Cardiac muscle cell (in vitro differentiated cells and primary cell): ENCODE results near the gene FOCAD. TPM values are rescaled to one million over a fixed set of nuclear protein-coding genes. Genes with fewer than 3 reads are reported as not detected.

Experiments
- DNase-seq, 2 donors: peaks; one replicate each; pipeline versions ENCODE4 v3.0.0 to v3.0.0-alpha.2; 2010 to 2017; ENCODE audit warnings: low read depth in 1 of 2, low spot score in 1 of 2
- H3K27ac ChIP-seq: fragments of 200-600 bp; sonication (generic); 2 replicates; pipeline ENCODE4 v1.5.1; 2016
- H3K27me3 ChIP-seq: fragments of 200-600 bp; sonication (generic); 2 replicates; pipeline ENCODE4 v1.6.0; 2016; ENCODE audit warnings: control low read depth
- H3K36me3 ChIP-seq: fragments of 200-600 bp; sonication (generic); 2 replicates; pipeline ENCODE4 v1.5.1; 2016; ENCODE audit warnings: control low read depth
- H3K4me1 ChIP-seq: fragments of 200-600 bp; sonication (generic); 2 replicates; pipeline ENCODE4 v1.8.1; 2017; ENCODE audit warnings: low read depth, mild to moderate bottlenecking, mixed run types
- H3K4me3 ChIP-seq: fragments of 200-600 bp; sonication (generic); 2 replicates; pipeline ENCODE4 v1.5.1; 2016; ENCODE audit warnings: mild to moderate bottlenecking
- H3K9me3 ChIP-seq: fragments of 200-600 bp; sonication (generic); 2 replicates; pipeline ENCODE4 v1.5.1; 2017; ENCODE audit warnings: low read depth, mild to moderate bottlenecking, control low read depth
- polyA plus RNA-seq: library from polyadenylated mRNA; unstranded; fragments of >200 nt; fragmentation: Nextera tagmentation; extraction: Ambion mirVana; gene quantifications from 2 replicates; pipeline ENCODE4 v1.2.1, GENCODE V29; 2016
- total RNA-seq: library from RNA; depleted of rRNA; stranded (reverse); fragments of >200 nt; gene quantifications from 2 replicates; pipeline ENCODE4 v1.2.3, GENCODE V29; 2016
- TF ChIP-seq, protein P1 (sequence below): IDR thresholded peaks from 2 replicates; pipeline ENCODE4 v1.5.1; 2012; ENCODE audit warnings: low read depth, mild to moderate bottlenecking, low read length

FOCAD gene
- total and polyA plus RNA-seq, 2 experiments from 2014 or later: 32.9 to 57.0 TPM

DNA sequence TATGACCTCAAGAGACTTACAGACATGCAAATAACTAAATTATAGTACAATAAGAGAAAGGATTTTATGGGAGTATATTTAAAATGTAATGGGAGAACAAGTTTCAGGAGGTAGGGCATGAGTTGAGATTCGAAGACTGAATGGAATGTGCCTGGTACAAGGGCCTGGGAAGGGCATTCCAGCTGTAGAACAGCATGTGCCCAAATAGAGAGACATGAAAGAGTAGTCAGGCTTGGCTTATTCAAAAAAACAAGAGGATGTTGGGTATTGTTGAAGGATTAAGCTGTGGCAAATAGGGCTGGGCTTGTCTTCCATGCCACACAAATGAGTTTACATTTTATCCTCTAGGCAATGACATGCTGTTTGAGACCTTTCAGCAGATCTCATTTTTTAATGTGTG lies 86.9 kb downstream of the FOCAD start:
- TF ChIP-seq, protein P1, sequence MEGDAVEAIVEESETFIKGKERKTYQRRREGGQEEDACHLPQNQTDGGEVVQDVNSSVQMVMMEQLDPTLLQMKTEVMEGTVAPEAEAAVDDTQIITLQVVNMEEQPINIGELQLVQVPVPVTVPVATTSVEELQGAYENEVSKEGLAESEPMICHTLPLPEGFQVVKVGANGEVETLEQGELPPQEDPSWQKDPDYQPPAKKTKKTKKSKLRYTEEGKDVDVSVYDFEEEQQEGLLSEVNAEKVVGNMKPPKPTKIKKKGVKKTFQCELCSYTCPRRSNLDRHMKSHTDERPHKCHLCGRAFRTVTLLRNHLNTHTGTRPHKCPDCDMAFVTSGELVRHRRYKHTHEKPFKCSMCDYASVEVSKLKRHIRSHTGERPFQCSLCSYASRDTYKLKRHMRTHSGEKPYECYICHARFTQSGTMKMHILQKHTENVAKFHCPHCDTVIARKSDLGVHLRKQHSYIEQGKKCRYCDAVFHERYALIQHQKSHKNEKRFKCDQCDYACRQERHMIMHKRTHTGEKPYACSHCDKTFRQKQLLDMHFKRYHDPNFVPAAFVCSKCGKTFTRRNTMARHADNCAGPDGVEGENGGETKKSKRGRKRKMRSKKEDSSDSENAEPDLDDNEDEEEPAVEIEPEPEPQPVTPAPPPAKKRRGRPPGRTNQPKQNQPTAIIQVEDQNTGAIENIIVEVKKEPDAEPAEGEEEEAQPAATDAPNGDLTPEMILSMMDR: no peak
- DNase-seq: no peak
- Histone ChIP-seq H3K4me3 (no peak overlapping the region), H3K27me3 (no peaks in the 10 kb centered on the region), H3K4me1 (no peaks in the 10 kb centered on the region), H3K27ac (no peak overlapping the region), H3K36me3 (peaks cover 16% of the 10 kb centered on the region), H3K9me3 (no peaks in the 10 kb centered on the region)

DNA sequence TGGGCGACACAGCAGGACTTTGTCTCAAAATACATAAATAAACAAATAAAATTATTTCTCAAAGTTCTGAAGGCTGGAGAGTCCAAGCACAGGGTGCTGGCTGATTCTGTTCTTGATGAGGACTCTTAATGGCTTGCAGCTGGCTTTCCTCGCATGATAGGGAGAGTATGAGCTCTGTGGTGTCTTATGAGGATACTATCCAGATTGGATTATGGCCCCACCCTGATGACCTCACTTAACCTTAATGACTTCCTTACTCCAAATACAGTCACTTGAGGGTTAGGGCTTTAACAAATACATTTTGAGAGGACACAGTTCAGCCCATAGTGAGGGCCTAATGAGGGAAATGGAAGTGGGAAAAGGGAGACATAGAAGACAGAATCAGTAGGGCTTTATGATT lies 87.7 kb downstream of the FOCAD start:
- H3K27ac ChIP-seq: no peak overlapping the region
- H3K9me3 ChIP-seq: no peaks in the 10 kb centered on the region
- no peak for DNase-seq
- no peaks in the 10 kb centered on the region for H3K4me1 ChIP-seq
- no peak overlapping the region for H3K4me3 ChIP-seq
- no peaks in the 10 kb centered on the region for H3K27me3 ChIP-seq
- H3K36me3 ChIP-seq: peaks cover 16% of the 10 kb centered on the region
- TF ChIP-seq, protein P1: no peak

DNA sequence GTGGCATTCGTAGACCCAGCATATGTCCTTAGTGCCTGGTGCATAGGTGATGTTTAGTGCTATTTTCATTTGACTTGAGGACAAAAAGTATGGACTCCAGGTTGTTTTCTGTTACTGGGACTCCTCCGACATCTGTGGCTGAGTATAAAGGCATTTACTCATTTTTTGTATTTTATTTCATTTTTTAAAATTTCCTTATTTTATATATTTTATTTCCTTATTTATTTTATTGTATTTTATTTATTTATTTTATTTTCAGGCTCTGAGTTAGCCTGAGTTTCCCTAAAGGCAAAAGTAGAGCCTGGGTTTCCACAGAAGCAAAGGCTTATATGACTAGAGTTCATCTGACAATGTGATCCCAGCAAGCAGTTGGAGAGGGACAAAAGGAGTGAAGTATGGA lies 91.6 kb downstream of the FOCAD start:
- H3K27me3 ChIP-seq: no peaks in the 10 kb centered on the region

DNA sequence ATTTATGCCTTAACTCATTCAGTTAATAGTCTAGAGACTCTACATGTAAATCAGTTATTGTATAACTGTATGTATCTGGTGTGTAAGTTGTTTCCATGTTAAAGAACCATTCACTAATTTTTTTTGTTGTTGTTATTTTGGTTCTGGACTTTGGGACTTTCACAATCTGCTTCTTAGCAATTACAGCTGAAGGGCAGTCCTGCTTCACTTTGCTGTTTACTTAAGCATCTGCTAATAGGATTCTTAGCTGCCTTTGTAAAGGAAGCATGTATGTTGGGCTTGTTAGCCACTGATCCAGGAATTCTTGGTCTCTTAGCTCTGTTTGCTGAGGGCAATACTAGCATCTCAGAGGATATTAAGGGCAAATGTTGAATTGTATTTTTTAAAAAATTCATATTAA lies 97.0 kb downstream of the FOCAD start:
- TF ChIP-seq, protein P1: no peak
- no peaks in the 10 kb centered on the region for H3K9me3 ChIP-seq
- no peak for DNase-seq
- peaks cover 3% of the 10 kb centered on the region for H3K4me1 ChIP-seq
- no peak overlapping the region for H3K27ac ChIP-seq
- no peaks in the 10 kb centered on the region for H3K27me3 ChIP-seq
- H3K36me3 ChIP-seq: no peaks in the 10 kb centered on the region
- no peak overlapping the region for H3K4me3 ChIP-seq

More for the DNA sequence above, 91.6 kb downstream of the FOCAD start:
- TF ChIP-seq, protein P1: no peak
- H3K27ac ChIP-seq: no peak overlapping the region
- no peaks in the 10 kb centered on the region for H3K4me1 ChIP-seq
- H3K9me3 ChIP-seq: no peaks in the 10 kb centered on the region
- peaks cover 10% of the 10 kb centered on the region for H3K36me3 ChIP-seq
- no peak overlapping the region for H3K4me3 ChIP-seq
- DNase-seq: no peak

DNA sequence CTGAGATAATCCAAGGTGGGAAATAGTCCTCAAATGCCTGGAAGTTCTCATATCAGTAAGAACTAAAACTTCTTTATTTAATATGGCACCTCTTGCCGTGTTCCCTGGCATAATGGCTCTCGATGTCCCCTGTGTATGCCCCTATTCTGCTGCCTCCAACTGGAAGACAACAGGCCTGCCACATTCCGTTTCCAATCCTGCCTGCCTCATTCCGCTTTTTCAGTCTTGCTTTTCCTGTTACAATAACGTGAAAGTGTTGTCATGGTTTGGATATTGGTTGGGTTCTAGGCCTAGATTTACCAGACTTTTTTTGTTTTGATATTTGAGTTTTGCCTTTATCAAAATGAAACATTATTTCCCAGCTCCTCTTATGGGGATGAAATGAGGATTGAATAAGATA lies 98.2 kb downstream of the FOCAD start:
- H3K4me1 ChIP-seq: peaks cover 9% of the 10 kb centered on the region
- no peaks in the 10 kb centered on the region for H3K27me3 ChIP-seq
- no peaks in the 10 kb centered on the region for H3K9me3 ChIP-seq
- no peak for DNase-seq
- TF ChIP-seq, protein P1: no peak
- no peaks in the 10 kb centered on the region for H3K36me3 ChIP-seq
- H3K4me3 ChIP-seq: no peak overlapping the region
- H3K27ac ChIP-seq: no peak overlapping the region
